ENCODE results near the gene PARP2.

The PARP2 gene

GRCh38 chr14:20382526-20382925 lies 39.1 kb downstream of the PARP2 start:
- H3K4me3 ChIP-seq (ENCODE audit: low read depth in 1 of 2, low read length in 2 of 2) = no peak overlapping the region
- ATAC-seq (ENCODE audit: insufficient read depth, low read depth) (no peak), DNase-seq (no peak)
- H3K9ac ChIP-seq (ENCODE audit: low read depth, low read length) = no peak overlapping the region
- H2AFZ ChIP-seq (ENCODE audit: low read depth, low read length) = no peak overlapping the region
- no peak for TF ChIP-seq CTCF (IDR thresholded peaks at IDR 0.05; ENCODE audit: borderline replicate concordance, extremely low read depth, low read length, poor library complexity, severe bottlenecking)
- TF ChIP-seq EZH2 (IDR thresholded peaks at IDR 0.05; ENCODE audit: borderline replicate concordance, low read depth, low read length, severe bottlenecking) = no peak
- peaks cover 87% of the 10 kb centered on the region for H3K36me3 ChIP-seq (ENCODE audit: insufficient read depth, low read length)
- no peaks in the 10 kb centered on the region for H3K4me1 ChIP-seq (ENCODE audit: insufficient read depth, low read length)
- H3K4me2 ChIP-seq (ENCODE audit: insufficient read depth, low read length) = no peak overlapping the region
- no peaks in the 10 kb centered on the region for H4K20me1 ChIP-seq (ENCODE audit: insufficient read depth, low read length)
- H3K9me3 ChIP-seq (ENCODE audit: insufficient read depth, low read length, severe bottlenecking) = no peaks in the 10 kb centered on the region
- no peak overlapping the region for H3K27ac ChIP-seq (ENCODE audit: low read length)
- no peaks in the 10 kb centered on the region for H3K27me3 ChIP-seq (ENCODE audit: insufficient read depth, low read length, poor library complexity)
- no peaks in the 10 kb centered on the region for H3K79me2 ChIP-seq (ENCODE audit: insufficient read depth, low read length)

DNA sequence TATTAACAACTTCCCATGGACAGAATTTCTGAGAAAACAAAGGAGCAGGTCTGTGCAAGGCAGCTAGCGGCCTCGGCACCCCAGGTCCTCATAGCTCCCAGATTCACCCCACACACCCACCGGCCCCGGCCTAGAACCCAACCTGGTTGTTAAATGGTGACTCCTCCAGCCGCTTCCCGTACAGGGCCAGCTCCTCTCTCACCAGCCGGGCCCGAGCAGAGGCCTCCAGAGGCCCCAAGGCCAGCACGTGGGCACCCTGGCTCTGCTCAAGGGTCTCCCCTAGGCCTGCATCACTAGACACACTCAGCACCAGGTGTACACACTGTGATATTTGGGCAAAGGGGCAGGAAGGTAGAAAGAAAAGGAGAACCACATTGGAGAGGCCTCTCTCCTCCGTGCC lies 39.6 kb downstream of the PARP2 start:
- no peak overlapping the region for H3K4me3 ChIP-seq (ENCODE audit: low read depth in 1 of 2, low read length in 2 of 2)
- no peak overlapping the region for H2AFZ ChIP-seq (ENCODE audit: low read depth, low read length)
- H3K9ac ChIP-seq (ENCODE audit: low read depth, low read length) = no peak overlapping the region
- no peak for TF ChIP-seq CTCF (IDR thresholded peaks at IDR 0.05; ENCODE audit: borderline replicate concordance, extremely low read depth, low read length, poor library complexity, severe bottlenecking)
- TF ChIP-seq EZH2 (IDR thresholded peaks at IDR 0.05; ENCODE audit: borderline replicate concordance, low read depth, low read length, severe bottlenecking) = no peak
- H3K4me1 ChIP-seq (ENCODE audit: insufficient read depth, low read length) = no peaks in the 10 kb centered on the region
- H3K36me3 ChIP-seq (ENCODE audit: insufficient read depth, low read length) = peaks cover 88% of the 10 kb centered on the region
- no peaks in the 10 kb centered on the region for H3K79me2 ChIP-seq (ENCODE audit: insufficient read depth, low read length)
- DNase-seq (no peak), ATAC-seq (ENCODE audit: insufficient read depth, low read depth) (no peak)
- no peaks in the 10 kb centered on the region for H3K9me3 ChIP-seq (ENCODE audit: insufficient read depth, low read length, severe bottlenecking)
- no peaks in the 10 kb centered on the region for H4K20me1 ChIP-seq (ENCODE audit: insufficient read depth, low read length)
- no peak overlapping the region for H3K4me2 ChIP-seq (ENCODE audit: insufficient read depth, low read length)
- no peaks in the 10 kb centered on the region for H3K27me3 ChIP-seq (ENCODE audit: insufficient read depth, low read length, poor library complexity)
- no peak overlapping the region for H3K27ac ChIP-seq (ENCODE audit: low read length)

- DNase-seq (no peak), ATAC-seq (ENCODE audit: insufficient read depth, low read depth) (no peak)
- no peak overlapping the region for H3K27ac ChIP-seq (ENCODE audit: low read length)
- H2AFZ ChIP-seq (ENCODE audit: low read depth, low read length) = no peak overlapping the region
- H3K4me1 ChIP-seq (ENCODE audit: insufficient read depth, low read length) = no peaks in the 10 kb centered on the region
- H3K9me3 ChIP-seq (ENCODE audit: insufficient read depth, low read length, severe bottlenecking) = no peaks in the 10 kb centered on the region
- H3K9ac ChIP-seq (ENCODE audit: low read depth, low read length) = no peak overlapping the region
- H3K4me2 ChIP-seq (ENCODE audit: insufficient read depth, low read length) = no peak overlapping the region
- no peak overlapping the region for H3K4me3 ChIP-seq (ENCODE audit: low read depth in 1 of 2, low read length in 2 of 2)
- H4K20me1 ChIP-seq (ENCODE audit: insufficient read depth, low read length) = no peaks in the 10 kb centered on the region
- peaks cover 87% of the 10 kb centered on the region for H3K36me3 ChIP-seq (ENCODE audit: insufficient read depth, low read length)
- H3K27me3 ChIP-seq (ENCODE audit: insufficient read depth, low read length, poor library complexity) = no peaks in the 10 kb centered on the region
- no peaks in the 10 kb centered on the region for H3K79me2 ChIP-seq (ENCODE audit: insufficient read depth, low read length)
- TF ChIP-seq CTCF (IDR thresholded peaks at IDR 0.05; ENCODE audit: borderline replicate concordance, extremely low read depth, low read length, poor library complexity, severe bottlenecking) (no peak), EZH2 (IDR thresholded peaks at IDR 0.05; ENCODE audit: borderline replicate concordance, low read depth, low read length, severe bottlenecking) (no peak)
Observed at GRCh38 chr14:20383636-20384035, 40.2 kb downstream of the PARP2 start.

DNA sequence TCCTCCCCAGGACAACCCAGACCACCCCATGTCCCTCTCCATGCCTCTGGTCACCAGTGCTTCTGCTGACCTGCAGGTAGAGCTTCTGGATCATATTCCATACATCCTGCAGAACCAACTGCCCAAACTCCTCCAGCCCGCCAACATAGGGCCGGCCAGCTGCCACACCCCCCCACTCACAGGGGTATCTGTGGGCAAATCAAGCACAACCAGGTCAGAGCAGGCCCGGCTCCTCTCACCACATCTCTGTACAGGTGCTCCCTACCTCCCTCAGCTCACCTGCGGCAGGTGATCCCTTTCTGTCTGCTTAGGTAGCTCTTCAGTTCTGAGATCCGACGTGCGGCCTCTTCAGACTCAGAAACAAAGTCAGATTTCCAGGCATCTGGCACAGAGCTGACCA lies 40.9 kb downstream of the PARP2 start:
- no peak overlapping the region for H3K4me2 ChIP-seq (ENCODE audit: insufficient read depth, low read length)
- H4K20me1 ChIP-seq (ENCODE audit: insufficient read depth, low read length) = no peaks in the 10 kb centered on the region
- no peaks in the 10 kb centered on the region for H3K4me1 ChIP-seq (ENCODE audit: insufficient read depth, low read length)
- no peak overlapping the region for H3K27ac ChIP-seq (ENCODE audit: low read length)
- DNase-seq = no peak
- H2AFZ ChIP-seq (ENCODE audit: low read depth, low read length) = no peak overlapping the region
- H3K4me3 ChIP-seq (ENCODE audit: low read depth in 1 of 2, low read length in 2 of 2) = no peak overlapping the region
- no peak for ATAC-seq (ENCODE audit: insufficient read depth, low read depth)
- H3K79me2 ChIP-seq (ENCODE audit: insufficient read depth, low read length) = no peaks in the 10 kb centered on the region
- no peaks in the 10 kb centered on the region for H3K9me3 ChIP-seq (ENCODE audit: insufficient read depth, low read length, severe bottlenecking)
- H3K27me3 ChIP-seq (ENCODE audit: insufficient read depth, low read length, poor library complexity) = no peaks in the 10 kb centered on the region
- TF ChIP-seq EZH2 (IDR thresholded peaks at IDR 0.05; ENCODE audit: borderline replicate concordance, low read depth, low read length, severe bottlenecking) = no peak
- TF ChIP-seq CTCF (IDR thresholded peaks at IDR 0.05; ENCODE audit: borderline replicate concordance, extremely low read depth, low read length, poor library complexity, severe bottlenecking) = no peak
- H3K36me3 ChIP-seq (ENCODE audit: insufficient read depth, low read length) = peaks cover 85% of the 10 kb centered on the region
- no peak overlapping the region for H3K9ac ChIP-seq (ENCODE audit: low read depth, low read length)
